GM23248 (cell line): ENCODE data around the gene RTTN. TPM values are rescaled to one million over a fixed set of nuclear protein-coding genes. Genes with fewer than 3 reads are reported as not detected.

Source experiments
- DNase-seq: peaks from one replicate; pipeline ENCODE4 v3.0.0-alpha.2; 2015
- H2AFZ ChIP-seq: fragments of 200-600 bp; sonication (generic); 2 replicates; pipeline ENCODE4 v1.6.1; 2016; ENCODE audit warnings: antibody characterized with exemption
- H3F3A ChIP-seq: fragments of 200-600 bp; sonication (generic); 2 replicates; pipeline ENCODE4 v1.6.1; 2016; ENCODE audit warnings: mild to moderate bottlenecking, antibody characterized with exemption, mixed run types; ENCODE audit not compliant: insufficient read depth
- H3K27ac ChIP-seq: fragments of 200-600 bp; sonication (generic); 2 replicates; pipeline ENCODE4 v1.5.1; 2016; ENCODE audit warnings: mild to moderate bottlenecking
- H3K27me3 ChIP-seq: fragments of 200-600 bp; sonication (generic); replicated peaks from 2 replicates; pipeline ENCODE4 v1.6.1; 2016; ENCODE audit warnings: mild to moderate bottlenecking; ENCODE audit not compliant: insufficient read depth
- H3K36me3 ChIP-seq: fragments of 200-600 bp; sonication (generic); 2 replicates; pipeline ENCODE4 v1.6.1; 2016; ENCODE audit warnings: low read depth, mild to moderate bottlenecking
- H3K4me1 ChIP-seq: fragments of 200-600 bp; sonication (generic); 2 replicates; pipeline ENCODE4 v1.6.1; 2016; ENCODE audit warnings: mild to moderate bottlenecking; ENCODE audit not compliant: insufficient read depth
- H3K4me2 ChIP-seq: fragments of 200-600 bp; sonication (generic); one replicate; pipeline ENCODE4 v1.6.1; 2016; ENCODE audit warnings: mild to moderate bottlenecking; ENCODE audit not compliant: unreplicated experiment
- H3K4me3 ChIP-seq: fragments of 200-600 bp; sonication (generic); 2 replicates; pipeline ENCODE4 v1.5.1; 2016; ENCODE audit warnings: mild to moderate bottlenecking
- H3K79me2 ChIP-seq: fragments of 200-600 bp; sonication (generic); 2 replicates; pipeline ENCODE4 v1.6.1; 2016; ENCODE audit warnings: mild to moderate bottlenecking; ENCODE audit not compliant: insufficient read depth
- H3K9ac ChIP-seq: fragments of 200-600 bp; sonication (generic); 2 replicates; pipeline ENCODE4 v1.6.1; 2016; ENCODE audit warnings: mild to moderate bottlenecking
- H3K9me2 ChIP-seq: fragments of 200-600 bp; sonication (generic); 2 replicates; pipeline ENCODE4 v1.6.1; 2016; ENCODE audit warnings: mixed run types, mild to moderate bottlenecking, moderate library complexity; ENCODE audit not compliant: insufficient read depth
- H3K9me3 ChIP-seq: fragments of 200-600 bp; sonication (generic); one replicate; pipeline ENCODE4 v1.6.1; 2017; ENCODE audit warnings: low read depth
- H4K20me1 ChIP-seq: fragments of 200-600 bp; sonication (generic); 2 replicates; pipeline ENCODE4 v1.6.0; 2016; ENCODE audit not compliant: insufficient read depth
- EZH2 ChIP-seq: fragments of 200-600 bp; sonication (generic); IDR thresholded peaks from 2 replicates; pipeline ENCODE4 v1.6.1; 2018; ENCODE audit warnings: antibody characterized with exemption, mild to moderate bottlenecking; ENCODE audit not compliant: insufficient read depth, poor library complexity, severe bottlenecking
- EZH2phosphoT487 ChIP-seq: fragments of 200-600 bp; sonication (generic); IDR thresholded peaks from 2 replicates; pipeline ENCODE4 v1.6.1; 2018; ENCODE audit warnings: antibody characterized with exemption, moderate library complexity, mild to moderate bottlenecking, low read depth; ENCODE audit not compliant: insufficient read depth
- WGBS, 2 experiments: methylation state at CpG; one replicate each; pipeline ENCODE4 v1.1.6; 2015 to 2017; ENCODE audit warnings: low lambda C conversion rate in 2 of 2, low coverage in 1 of 2; ENCODE audit errors: missing lambda C conversion rate in 2 of 2; 5-methylcytosine and 5-hydroxymethylcytosine counted together
- in situ Hi-C: fragments of 300-500 bp; cut with MboI; formaldehyde crosslinking; loops from 2 replicates; pipeline ENCODE4 v1.15.0; 2020
- polyA plus RNA-seq: library from polyadenylated mRNA; unstranded; fragments of >200 nt; fragmentation: Nextera tagmentation; extraction: Ambion mirVana; gene quantifications from 2 replicates; pipeline ENCODE4 v1.2.1, GENCODE V29; 2016
- total RNA-seq: library from RNA; depleted of rRNA; stranded (reverse); fragments of >200 nt; shearing (Covaris generic); gene quantifications from 2 replicates; pipeline ENCODE4 v1.2.3, GENCODE V29; 2014

The RTTN gene
- total and polyA plus RNA-seq, 2 experiments from 2014 or later = 12.4 to 19.3 TPM

GRCh38 chr18:70220628-70221027 is 15.1 kb upstream of the RTTN start:
- Histone ChIP-seq H3K9ac (no peak overlapping the region), H3K27me3 (no peaks in the 10 kb centered on the region), H3K27ac (no peak overlapping the region), H2AFZ (peak overlapping the region; percentile 12; the same call in 1 of the 2 replicates), H3K79me2 (no peaks in the 10 kb centered on the region), H3K4me2 (no peak overlapping the region), H4K20me1 (no peaks in the 10 kb centered on the region), H3K9me2 (no peaks in the 10 kb centered on the region), H3K4me3 (no peak overlapping the region), H3K4me1 (no peaks in the 10 kb centered on the region), H3K36me3 (no peaks in the 10 kb centered on the region), H3K9me3 (no peaks in the 10 kb centered on the region), H3F3A (no peaks in the 10 kb centered on the region)
- DNase-seq = peak; percentile 17
- TF ChIP-seq EZH2 (no peak), EZH2phosphoT487 (no peak)
- in situ Hi-C loops = no loop called here
- WGBS, 2 experiments = 84 to 85% methylated on average over 5 of the region's 5 CpGs

- Histone ChIP-seq H3K27ac (no peak overlapping the region), H2AFZ (no peak overlapping the region), H3K4me3 (no peak overlapping the region), H3K9me2 (no peaks in the 10 kb centered on the region), H3K9me3 (no peaks in the 10 kb centered on the region), H3K4me1 (no peaks in the 10 kb centered on the region), H3K9ac (no peak overlapping the region), H3K79me2 (no peaks in the 10 kb centered on the region), H3K4me2 (no peak overlapping the region), H3K27me3 (no peaks in the 10 kb centered on the region), H3K36me3 (no peaks in the 10 kb centered on the region), H3F3A (no peaks in the 10 kb centered on the region), H4K20me1 (no peaks in the 10 kb centered on the region)
- in situ Hi-C loops = no loop called here
- no peak for DNase-seq
- TF ChIP-seq EZH2 (no peak), EZH2phosphoT487 (no peak)
- 94 to 97% methylated on average over 4 of the region's 4 CpGs for WGBS, 2 experiments
Measured at GRCh38 chr18:70219688-70220087, 14.2 kb upstream of the RTTN start.

GRCh38 chr18:70216788-70217187 is 11.3 kb upstream of the RTTN start:
- Histone ChIP-seq H3K27me3 (no peaks in the 10 kb centered on the region), H3K4me2 (no peak overlapping the region), H3F3A (no peaks in the 10 kb centered on the region), H3K36me3 (no peaks in the 10 kb centered on the region), H3K9me3 (no peaks in the 10 kb centered on the region), H3K4me3 (no peak overlapping the region), H3K9me2 (no peaks in the 10 kb centered on the region), H3K4me1 (no peaks in the 10 kb centered on the region), H3K27ac (no peak overlapping the region), H3K9ac (no peak overlapping the region), H2AFZ (no peak overlapping the region), H4K20me1 (no peaks in the 10 kb centered on the region), H3K79me2 (no peaks in the 10 kb centered on the region)
- no peak for DNase-seq
- WGBS, 2 experiments = 96 to 97% methylated on average over 2 of the region's 2 CpGs
- in situ Hi-C loops = no loop called here
- TF ChIP-seq EZH2 = no peak
- no peak for TF ChIP-seq EZH2phosphoT487

GRCh38 chr18:70207181-70207580 is 1.7 kb upstream of the RTTN start:
- Histone ChIP-seq H3K4me1 (peaks cover 17% of the 10 kb centered on the region), H3K9ac (no peak overlapping the region), H3K9me2 (no peaks in the 10 kb centered on the region), H3F3A (peaks cover 5% of the 10 kb centered on the region; the same call in 1 of the 2 replicates), H3K36me3 (no peaks in the 10 kb centered on the region), H4K20me1 (no peaks in the 10 kb centered on the region), H2AFZ (peak overlapping the region; percentile 100), H3K4me2 (no peak overlapping the region), H3K4me3 (no peak overlapping the region), H3K27me3 (no peaks in the 10 kb centered on the region), H3K27ac (no peak overlapping the region), H3K9me3 (no peaks in the 10 kb centered on the region), H3K79me2 (peaks cover 27% of the 10 kb centered on the region)
- in situ Hi-C loops = no loop called here
- no peak for TF ChIP-seq EZH2phosphoT487
- TF ChIP-seq EZH2 = no peak
- WGBS, 2 experiments = 88 to 90% methylated on average over 4 of the region's 4 CpGs
- DNase-seq = no peak

GRCh38 chr18:70200286-70200685 is 5.2 kb downstream of the RTTN start:
- in situ Hi-C loops = no loop called here
- WGBS, 2 experiments = 46 to 52% methylated on average over 1 of the region's 1 CpG

More at GRCh38 chr18:70200286-70200685, 5.2 kb downstream of the RTTN start:
- H2AFZ ChIP-seq = no peak overlapping the region
- TF ChIP-seq EZH2 (no peak), EZH2phosphoT487 (no peak)
- no peak overlapping the region for H3K27ac ChIP-seq
- DNase-seq = no peak
- H4K20me1 ChIP-seq = no peaks in the 10 kb centered on the region
- 0 out of 2 replicates have a peak, but pooled peaks cover 4% of the 10 kb centered on the region for H3K36me3 ChIP-seq
- no peak overlapping the region for H3K9ac ChIP-seq
- no peak overlapping the region for H3K4me3 ChIP-seq
- H3K27me3 ChIP-seq = no peaks in the 10 kb centered on the region
- H3K4me2 ChIP-seq = no peak overlapping the region
- no peaks in the 10 kb centered on the region for H3K9me2 ChIP-seq
- peaks cover 15% of the 10 kb centered on the region for H3K4me1 ChIP-seq
- no peaks in the 10 kb centered on the region for H3K9me3 ChIP-seq
- H3F3A ChIP-seq = peaks cover 8% of the 10 kb centered on the region; the same call in 1 of the 2 replicates
- peaks cover 27% of the 10 kb centered on the region for H3K79me2 ChIP-seq
